ENCODE results near the gene CGB3. TPM values are rescaled to one million over a fixed set of nuclear protein-coding genes. Genes with fewer than 3 reads are reported as not detected.
"Not testable (repeated sequence)": the region's sequence is repeated elsewhere in the genome, so short reads cannot be mapped to it uniquely, and the experiment has no call there.

The CGB3 gene
- total RNA-seq, result not detected
- polyA plus RNA-seq (ENCODE audit: insufficient read length in 6 of 6), result under 1 TPM in 1 of 6 donors, not detected in 5; 0.81 TPM
- long read RNA-seq, donor 1, result 0 reads
- long read RNA-seq, donor 2, result 0 reads
- long read RNA-seq, donor 3, result 0 reads
- long read RNA-seq, donor 4, result 0 reads
- long read RNA-seq, donor 5, result 0 reads
- long read RNA-seq, donor 6, result 0 reads
- long read RNA-seq, donor 7, result 0 reads
- long read RNA-seq, donor 8, result 0 reads
- long read RNA-seq, donor 9, result 0 reads
- long read RNA-seq, donor 10, result 0 reads
- long read RNA-seq, donor 11, result 0 reads
- long read RNA-seq, donor 12, result 0 reads

- ATAC-seq; intact Hi-C loops (cut with DNase I); H3K36me3 ChIP-seq; H3K27ac ChIP-seq; H3K9me3 ChIP-seq; DNase-seq; H3K4me1 ChIP-seq; H3K4me3 ChIP-seq: not testable (repeated sequence)
- peaks cover 0 to 21% of the 10 kb centered on the region in 2 donors for H3K27me3 ChIP-seq
Measured at GRCh38 chr19:49024233-49024632, at the start of gene CGB3. TSS of gene CGB3 (minus strand) at chr19:49024333. CDS start at chr19:49023971, 362 bp downstream.

- intact Hi-C loops (cut with DNase I), result no loop called here
- TF ChIP-seq CTCF (IDR thresholded peaks at IDR 0.05), result no peak
- no peak overlapping the region for H3K4me3 ChIP-seq
- ATAC-seq (no peak), DNase-seq (no peak)
- H3K4me1 ChIP-seq, result peaks cover 0 to 10% of the 10 kb centered on the region in 2 donors
- H3K9me3 ChIP-seq, result no peaks in the 10 kb centered on the region
- H3K27me3 ChIP-seq, result peaks cover 32 to 76% of the 10 kb centered on the region in 2 donors
- no peaks in the 10 kb centered on the region for H3K36me3 ChIP-seq
- no peak overlapping the region for H3K27ac ChIP-seq
Measured at GRCh38 chr19:49071860-49072547, 47.9 kb upstream of the CGB3 start.

GRCh38 chr19:49070416-49070815, 46.3 kb upstream of the CGB3 start:
- peaks cover 32 to 92% of the 10 kb centered on the region in 2 donors for H3K27me3 ChIP-seq
- no peak for DNase-seq
- H3K36me3 ChIP-seq, result no peaks in the 10 kb centered on the region
- ATAC-seq, result no peak
- peaks cover 0 to 10% of the 10 kb centered on the region in 2 donors for H3K4me1 ChIP-seq
- TF ChIP-seq CTCF (IDR thresholded peaks at IDR 0.05), result no peak
- no peak overlapping the region for H3K27ac ChIP-seq
- H3K4me3 ChIP-seq, result no peak overlapping the region
- intact Hi-C loops (cut with DNase I), result no loop called here
- no peaks in the 10 kb centered on the region for H3K9me3 ChIP-seq

GRCh38 chr19:49069026-49069425, 44.9 kb upstream of the CGB3 start:
- Histone ChIP-seq H3K36me3 (no peaks in the 10 kb centered on the region), H3K4me1 (peaks cover 0 to 10% of the 10 kb centered on the region in 2 donors), H3K9me3 (no peaks in the 10 kb centered on the region), H3K4me3 (no peak overlapping the region), H3K27ac (no peak overlapping the region), H3K27me3 (peaks cover 32 to 99% of the 10 kb centered on the region in 2 donors)
- intact Hi-C loops (cut with DNase I), result no loop called here
- DNase-seq (no peak), ATAC-seq (no peak)
- no peak for TF ChIP-seq CTCF (IDR thresholded peaks at IDR 0.05)

- peaks cover 0 to 6% of the 10 kb centered on the region in 2 donors for H3K4me1 ChIP-seq
- intact Hi-C loops (cut with DNase I), result no loop called here
- no peaks in the 10 kb centered on the region for H3K36me3 ChIP-seq
- H3K9me3 ChIP-seq, result no peaks in the 10 kb centered on the region
- H3K4me3 ChIP-seq, result no peak overlapping the region
- H3K27ac ChIP-seq, result no peak overlapping the region
- ATAC-seq (no peak), DNase-seq (no peak)
- H3K27me3 ChIP-seq, result peaks cover 17 to 99% of the 10 kb centered on the region in 2 donors
- no peak for TF ChIP-seq CTCF (IDR thresholded peaks at IDR 0.05)
Measured at GRCh38 chr19:49067554-49067953, 43.4 kb upstream of the CGB3 start.
